H9 (cell line): ENCODE data around the gene PRDM4. TPM values are rescaled to one million over a fixed set of nuclear protein-coding genes. Genes with fewer than 3 reads are reported as not detected.

ENCODE experiments used
- DNase-seq: peaks from one replicate; pipeline ENCODE4 v3.0.0-alpha.2; 2017
- H2AFZ ChIP-seq: one replicate; pipeline ENCODE4 v1.6.1; 2013; ENCODE audit warnings: mild to moderate bottlenecking, low read length, control low read depth, moderate library complexity
- H2AK5ac ChIP-seq: 2 replicates; pipeline ENCODE4 v1.6.1; 2013; ENCODE audit warnings: low read length, control low read depth, mixed read lengths; ENCODE audit not compliant: insufficient read length
- H2BK120ac ChIP-seq: one replicate; pipeline ENCODE4 v1.6.1; 2013; ENCODE audit warnings: low read depth, mild to moderate bottlenecking, low read length, control low read depth, inconsistent platforms; ENCODE audit not compliant: poor library complexity, severe bottlenecking
- H2BK12ac ChIP-seq: 2 replicates; pipeline ENCODE4 v1.6.1; 2013; ENCODE audit warnings: low read length, control low read depth, mixed read lengths, low read depth; ENCODE audit not compliant: insufficient read length
- H2BK15ac ChIP-seq: 2 replicates; pipeline ENCODE4 v1.6.1; 2013; ENCODE audit warnings: low read depth, low read length, control low read depth
- H2BK20ac ChIP-seq: one replicate; pipeline ENCODE4 v1.6.1; 2013; ENCODE audit warnings: low read depth, mild to moderate bottlenecking, low read length, control low read depth, inconsistent platforms; ENCODE audit not compliant: poor library complexity, severe bottlenecking
- H2BK5ac ChIP-seq: 2 replicates; pipeline ENCODE4 v1.6.1; 2013; ENCODE audit warnings: low read length, control low read depth, mixed read lengths; ENCODE audit not compliant: insufficient read length
- H3K14ac ChIP-seq: 2 replicates; pipeline ENCODE4 v1.6.1; 2013; ENCODE audit warnings: low read length, control low read depth; ENCODE audit not compliant: insufficient read depth
- H3K18ac ChIP-seq: 2 replicates; pipeline ENCODE4 v1.6.1; 2013; ENCODE audit warnings: low read depth, mild to moderate bottlenecking, mixed read lengths, low read length, control low read depth; ENCODE audit not compliant: insufficient read length
- H3K23ac ChIP-seq: 2 replicates; pipeline ENCODE4 v1.6.1; 2013; ENCODE audit warnings: low read length, control low read depth, mixed read lengths, low read depth; ENCODE audit not compliant: insufficient read length
- H3K23me2 ChIP-seq: 2 replicates; pipeline ENCODE4 v1.6.1; 2013; ENCODE audit warnings: low read depth, mild to moderate bottlenecking, mixed read lengths, low read length, control low read depth; ENCODE audit not compliant: insufficient read length, poor library complexity, severe bottlenecking
- H3K27ac ChIP-seq: 2 replicates; pipeline ENCODE4 v1.5.1; 2013; ENCODE audit warnings: low read length, control low read depth, mixed read lengths, low read depth; ENCODE audit not compliant: insufficient read length
- H3K27me3 ChIP-seq: 2 replicates; pipeline ENCODE4 v1.6.1; 2013; ENCODE audit warnings: low read length, control low read depth, inconsistent platforms; ENCODE audit not compliant: insufficient read depth
- H3K4ac ChIP-seq: 2 replicates; pipeline ENCODE4 v1.6.1; 2013; ENCODE audit warnings: low read depth, mild to moderate bottlenecking, control low read depth, inconsistent platforms, low read length, moderate library complexity
- H3K4me1 ChIP-seq: 2 replicates; pipeline ENCODE4 v1.6.1; 2013; ENCODE audit warnings: low read length, control low read depth, inconsistent platforms; ENCODE audit not compliant: insufficient read depth
- H3K4me2 ChIP-seq: 2 replicates; pipeline ENCODE4 v1.6.1; 2013; ENCODE audit warnings: low read length, control low read depth, mixed read lengths; ENCODE audit not compliant: insufficient read length, insufficient read depth
- H3K56ac ChIP-seq: 2 replicates; pipeline ENCODE4 v1.6.1; 2013; ENCODE audit warnings: low read depth, mild to moderate bottlenecking, mixed read lengths, low read length, control low read depth; ENCODE audit not compliant: insufficient read length
- H3K79me1 ChIP-seq: 2 replicates; pipeline ENCODE4 v1.6.1; 2013; ENCODE audit warnings: low read depth, mild to moderate bottlenecking, moderate library complexity, low read length, control low read depth, inconsistent platforms; ENCODE audit not compliant: insufficient read depth, poor library complexity, severe bottlenecking
- H3K79me2 ChIP-seq: 2 replicates; pipeline ENCODE4 v1.6.1; 2013; ENCODE audit warnings: low read length, control low read depth, inconsistent platforms; ENCODE audit not compliant: insufficient read depth
- H3K9ac ChIP-seq: 2 replicates; pipeline ENCODE4 v1.6.1; 2013; ENCODE audit warnings: low read length, control low read depth, mixed read lengths; ENCODE audit not compliant: insufficient read length; ENCODE audit errors: extremely low read depth
- H3K9me3 ChIP-seq: one replicate; pipeline ENCODE4 v1.6.1; 2013; ENCODE audit warnings: low read depth, low read length, inconsistent platforms; ENCODE audit not compliant: control insufficient read depth
- H3T11ph ChIP-seq: one replicate; pipeline ENCODE4 v1.6.1; 2013; ENCODE audit warnings: mild to moderate bottlenecking, low read length, control low read depth, inconsistent platforms
- H4K20me1 ChIP-seq: one replicate; pipeline ENCODE4 v1.6.1; 2013; ENCODE audit not compliant: control insufficient read depth, insufficient read length, insufficient read depth
- H4K5ac ChIP-seq: 2 replicates; pipeline ENCODE4 v1.6.1; 2013; ENCODE audit warnings: low read depth, mild to moderate bottlenecking, mixed read lengths, low read length, control low read depth; ENCODE audit not compliant: insufficient read length
- H4K8ac ChIP-seq: replicated peaks from 2 replicates; pipeline ENCODE4 v1.6.1; 2013; ENCODE audit warnings: low read length, control low read depth, mixed read lengths, low read depth; ENCODE audit not compliant: insufficient read length
- H4K91ac ChIP-seq: 2 replicates; pipeline ENCODE4 v1.6.1; 2013; ENCODE audit warnings: low read depth, mild to moderate bottlenecking, moderate library complexity, mixed read lengths, low read length, control low read depth; ENCODE audit not compliant: insufficient read length
- H3K27ac Mint-ChIP-seq, 3 experiments: 2 replicates in 2 of 3; 3 replicates in 1 of 3; pipeline ENCODE4 v1.8.0; 2020 to 2021; ENCODE audit warnings: mixed read lengths in 3 of 3, mild to moderate bottlenecking in 1 of 3, moderate library complexity in 1 of 3
- H3K27me3 Mint-ChIP-seq: 2 replicates; pipeline ENCODE4 v1.8.0; 2021; ENCODE audit warnings: low read depth, mild to moderate bottlenecking, moderate library complexity, mixed read lengths
- H3K36me3 Mint-ChIP-seq, 3 experiments: 2 replicates in 2 of 3; 3 replicates in 1 of 3; pipeline ENCODE4 v1.8.0; 2020 to 2021; ENCODE audit warnings: low read depth in 3 of 3, mixed read lengths in 3 of 3; ENCODE audit not compliant: insufficient read depth in 1 of 3
- H3K4me1 Mint-ChIP-seq, 2 experiments: 2 replicates each; pipeline ENCODE4 v1.8.0; 2020; ENCODE audit warnings: mixed read lengths in 2 of 2
- H3K4me3 Mint-ChIP-seq, 2 experiments: 2 replicates in 1 of 2; 3 replicates in 1 of 2; pipeline ENCODE4 v1.8.0; 2020 to 2021; ENCODE audit warnings: mild to moderate bottlenecking in 2 of 2, mixed read lengths in 2 of 2, moderate library complexity in 1 of 2
- H3K9me3 Mint-ChIP-seq, 2 experiments: 2 replicates in 1 of 2; 3 replicates in 1 of 2; pipeline ENCODE4 v1.8.0; 2020; ENCODE audit warnings: mild to moderate bottlenecking in 2 of 2, mixed read lengths in 2 of 2, moderate library complexity in 1 of 2
- WGBS: extraction: QIAGEN DNeasy Blood & Tissue Kit; methylation state at CpG from one replicate; pipeline ENCODE4 v1.1.7; 2013; ENCODE audit warnings: missing lambda C conversion rate, low lambda C conversion rate, mixed read lengths; ENCODE audit not compliant: insufficient read length; ENCODE audit errors: extremely low coverage; 5-methylcytosine and 5-hydroxymethylcytosine counted together
- total RNA-seq: library from RNA; stranded (reverse); gene quantifications from 2 replicates; pipeline ENCODE4 v1.2.1, GENCODE V29; 2021
- TF ChIP-seq, protein P1 (sequence below): fragments of 200-600 bp; sonication (generic); conservative IDR thresholded peaks from 3 replicates; pipeline ENCODE4 v1.8.0; 2021; ENCODE audit warnings: antibody characterized with exemption, mild to moderate bottlenecking

PRDM4 gene
- total RNA-seq, 1 experiment from 2014 or later, result 24.4 TPM

GRCh38 chr12:107788281-107788680 lies 27.3 kb upstream of the PRDM4 start:
- H2BK120ac ChIP-seq, result no peak overlapping the region
- H2AK5ac ChIP-seq, result no peak overlapping the region
- H4K91ac ChIP-seq, result no peak overlapping the region
- no peak overlapping the region for H3T11ph ChIP-seq
- H3K4me3 Mint-ChIP-seq, result no peak overlapping the region
- no peak for DNase-seq
- H2AFZ ChIP-seq, result no peak overlapping the region
- H3K9me3 Mint-ChIP-seq, result peaks cover 12 to 22% of the 10 kb centered on the region in 2 experiments; a peak in 4 of 5 replicates
- no peak overlapping the region for H2BK15ac ChIP-seq
- no peak overlapping the region for H2BK12ac ChIP-seq
- H3K23ac ChIP-seq, result no peak overlapping the region
- H3K23me2 ChIP-seq, result no peaks in the 10 kb centered on the region
- no CpG with 5 or more reads among the region's 2 CpGs for WGBS
- no peaks in the 10 kb centered on the region for H4K20me1 ChIP-seq
- no peak overlapping the region for H3K18ac ChIP-seq
- H3K4me2 ChIP-seq, result no peak overlapping the region
- H3K9ac ChIP-seq, result no peak overlapping the region
- H3K4me1 ChIP-seq, result no peaks in the 10 kb centered on the region
- no peak overlapping the region for H3K14ac ChIP-seq
- H2BK5ac ChIP-seq, result no peak overlapping the region
- peaks cover 0 to 3% (median 2%) of the 10 kb centered on the region in 3 experiments; a peak in 3 of 7 replicates for H3K36me3 Mint-ChIP-seq
- H3K27ac Mint-ChIP-seq, result no peak overlapping the region
- no peaks in the 10 kb centered on the region for H3K79me2 ChIP-seq
- H3K79me1 ChIP-seq, result no peaks in the 10 kb centered on the region
- no peak overlapping the region for H3K56ac ChIP-seq
- no peak overlapping the region for H3K4ac ChIP-seq
- H3K27me3 ChIP-seq, result no peaks in the 10 kb centered on the region
- H4K5ac ChIP-seq, result no peak overlapping the region
- peaks cover 16% of the 10 kb centered on the region for H3K27me3 Mint-ChIP-seq
- peaks cover 10 to 15% of the 10 kb centered on the region in 2 experiments for H3K4me1 Mint-ChIP-seq
- no peak overlapping the region for H3K27ac ChIP-seq
- TF ChIP-seq, protein P1, sequence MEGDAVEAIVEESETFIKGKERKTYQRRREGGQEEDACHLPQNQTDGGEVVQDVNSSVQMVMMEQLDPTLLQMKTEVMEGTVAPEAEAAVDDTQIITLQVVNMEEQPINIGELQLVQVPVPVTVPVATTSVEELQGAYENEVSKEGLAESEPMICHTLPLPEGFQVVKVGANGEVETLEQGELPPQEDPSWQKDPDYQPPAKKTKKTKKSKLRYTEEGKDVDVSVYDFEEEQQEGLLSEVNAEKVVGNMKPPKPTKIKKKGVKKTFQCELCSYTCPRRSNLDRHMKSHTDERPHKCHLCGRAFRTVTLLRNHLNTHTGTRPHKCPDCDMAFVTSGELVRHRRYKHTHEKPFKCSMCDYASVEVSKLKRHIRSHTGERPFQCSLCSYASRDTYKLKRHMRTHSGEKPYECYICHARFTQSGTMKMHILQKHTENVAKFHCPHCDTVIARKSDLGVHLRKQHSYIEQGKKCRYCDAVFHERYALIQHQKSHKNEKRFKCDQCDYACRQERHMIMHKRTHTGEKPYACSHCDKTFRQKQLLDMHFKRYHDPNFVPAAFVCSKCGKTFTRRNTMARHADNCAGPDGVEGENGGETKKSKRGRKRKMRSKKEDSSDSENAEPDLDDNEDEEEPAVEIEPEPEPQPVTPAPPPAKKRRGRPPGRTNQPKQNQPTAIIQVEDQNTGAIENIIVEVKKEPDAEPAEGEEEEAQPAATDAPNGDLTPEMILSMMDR, result no peak
- no peaks in the 10 kb centered on the region for H3K9me3 ChIP-seq
- no peak overlapping the region for H2BK20ac ChIP-seq
- H4K8ac ChIP-seq, result no peak overlapping the region
